PC-3 (cell line): Measurements from ENCODE around the gene RBMY1D.

Source experiments
- CTCF ChIP-seq: fragments of 300-600 bp; sonication (generic); conservative IDR thresholded peaks from 2 replicates; pipeline ENCODE4 v1.5.1; 2017; ENCODE audit warnings: antibody characterized with exemption, low read depth, mild to moderate bottlenecking, low read length
- EZH2phosphoT487 ChIP-seq: fragments of 300-600 bp; sonication (generic); IDR thresholded peaks from 2 replicates; pipeline ENCODE4 v1.6.1; 2018; ENCODE audit warnings: mild to moderate bottlenecking, antibody characterized with exemption, low read length, borderline replicate concordance

GRCh38 chrY:21842090-21842489 lies 52.2 kb downstream of the RBMY1D start:
- no peak for TF ChIP-seq CTCF
- TF ChIP-seq EZH2phosphoT487 = no peak
